ENCODE measurements around the gene AQR.

GRCh38 chr15:34993877-34994276, 24.3 kb upstream of the AQR start:
- TF ChIP-seq ESRRG (CRISPR knock-in tag; IDR thresholded peaks at IDR 0.05) (no peak), ISL1 (CRISPR knock-in tag; IDR thresholded peaks at IDR 0.05) (no peak), ZNF8 (CRISPR knock-in tag; IDR thresholded peaks at IDR 0.05) (no peak), TOX (CRISPR knock-in tag; IDR thresholded peaks at IDR 0.05; ENCODE audit: borderline replicate concordance) (no peak), PPARA (CRISPR knock-in tag; IDR thresholded peaks at IDR 0.05; ENCODE audit: borderline replicate concordance) (no peak), PATZ1 (CRISPR knock-in tag; IDR thresholded peaks at IDR 0.05; ENCODE audit: borderline replicate concordance) (no peak), CSDC2 (CRISPR knock-in tag; IDR thresholded peaks at IDR 0.05) (no peak), SNAI2 (CRISPR knock-in tag; IDR thresholded peaks at IDR 0.05) (no peak)
